H9 (cell line): Measurements from ENCODE around the gene FAM9C. TPM values are rescaled to one million over a fixed set of nuclear protein-coding genes. Genes with fewer than 3 reads are reported as not detected.

Experiments
- DNase-seq: peaks from one replicate; pipeline ENCODE4 v3.0.0-alpha.2; 2017
- H2AFZ ChIP-seq: one replicate; pipeline ENCODE4 v1.6.1; 2013; ENCODE audit warnings: mild to moderate bottlenecking, low read length, control low read depth, moderate library complexity
- H2AK5ac ChIP-seq: 2 replicates; pipeline ENCODE4 v1.6.1; 2013; ENCODE audit warnings: low read length, control low read depth, mixed read lengths; ENCODE audit not compliant: insufficient read length
- H2BK120ac ChIP-seq: one replicate; pipeline ENCODE4 v1.6.1; 2013; ENCODE audit warnings: low read depth, mild to moderate bottlenecking, low read length, control low read depth, inconsistent platforms; ENCODE audit not compliant: poor library complexity, severe bottlenecking
- H2BK12ac ChIP-seq: 2 replicates; pipeline ENCODE4 v1.6.1; 2013; ENCODE audit warnings: low read length, control low read depth, mixed read lengths, low read depth; ENCODE audit not compliant: insufficient read length
- H2BK15ac ChIP-seq: 2 replicates; pipeline ENCODE4 v1.6.1; 2013; ENCODE audit warnings: low read depth, low read length, control low read depth
- H2BK20ac ChIP-seq: one replicate; pipeline ENCODE4 v1.6.1; 2013; ENCODE audit warnings: low read depth, mild to moderate bottlenecking, low read length, control low read depth, inconsistent platforms; ENCODE audit not compliant: poor library complexity, severe bottlenecking
- H2BK5ac ChIP-seq: 2 replicates; pipeline ENCODE4 v1.6.1; 2013; ENCODE audit warnings: low read length, control low read depth, mixed read lengths; ENCODE audit not compliant: insufficient read length
- H3K14ac ChIP-seq: 2 replicates; pipeline ENCODE4 v1.6.1; 2013; ENCODE audit warnings: low read length, control low read depth; ENCODE audit not compliant: insufficient read depth
- H3K18ac ChIP-seq: 2 replicates; pipeline ENCODE4 v1.6.1; 2013; ENCODE audit warnings: low read depth, mild to moderate bottlenecking, mixed read lengths, low read length, control low read depth; ENCODE audit not compliant: insufficient read length
- H3K23ac ChIP-seq: 2 replicates; pipeline ENCODE4 v1.6.1; 2013; ENCODE audit warnings: low read length, control low read depth, mixed read lengths, low read depth; ENCODE audit not compliant: insufficient read length
- H3K23me2 ChIP-seq: 2 replicates; pipeline ENCODE4 v1.6.1; 2013; ENCODE audit warnings: low read depth, mild to moderate bottlenecking, mixed read lengths, low read length, control low read depth; ENCODE audit not compliant: insufficient read length, poor library complexity, severe bottlenecking
- H3K27ac ChIP-seq: 2 replicates; pipeline ENCODE4 v1.5.1; 2013; ENCODE audit warnings: low read length, control low read depth, mixed read lengths, low read depth; ENCODE audit not compliant: insufficient read length
- H3K27me3 ChIP-seq: 2 replicates; pipeline ENCODE4 v1.6.1; 2013; ENCODE audit warnings: low read length, control low read depth, inconsistent platforms; ENCODE audit not compliant: insufficient read depth
- H3K4ac ChIP-seq: 2 replicates; pipeline ENCODE4 v1.6.1; 2013; ENCODE audit warnings: low read depth, mild to moderate bottlenecking, control low read depth, inconsistent platforms, low read length, moderate library complexity
- H3K4me1 ChIP-seq: 2 replicates; pipeline ENCODE4 v1.6.1; 2013; ENCODE audit warnings: low read length, control low read depth, inconsistent platforms; ENCODE audit not compliant: insufficient read depth
- H3K4me2 ChIP-seq: 2 replicates; pipeline ENCODE4 v1.6.1; 2013; ENCODE audit warnings: low read length, control low read depth, mixed read lengths; ENCODE audit not compliant: insufficient read length, insufficient read depth
- H3K56ac ChIP-seq: 2 replicates; pipeline ENCODE4 v1.6.1; 2013; ENCODE audit warnings: low read depth, mild to moderate bottlenecking, mixed read lengths, low read length, control low read depth; ENCODE audit not compliant: insufficient read length
- H3K79me1 ChIP-seq: 2 replicates; pipeline ENCODE4 v1.6.1; 2013; ENCODE audit warnings: low read depth, mild to moderate bottlenecking, moderate library complexity, low read length, control low read depth, inconsistent platforms; ENCODE audit not compliant: insufficient read depth, poor library complexity, severe bottlenecking
- H3K79me2 ChIP-seq: 2 replicates; pipeline ENCODE4 v1.6.1; 2013; ENCODE audit warnings: low read length, control low read depth, inconsistent platforms; ENCODE audit not compliant: insufficient read depth
- H3K9ac ChIP-seq: 2 replicates; pipeline ENCODE4 v1.6.1; 2013; ENCODE audit warnings: low read length, control low read depth, mixed read lengths; ENCODE audit not compliant: insufficient read length; ENCODE audit errors: extremely low read depth
- H3K9me3 ChIP-seq: one replicate; pipeline ENCODE4 v1.6.1; 2013; ENCODE audit warnings: low read depth, low read length, inconsistent platforms; ENCODE audit not compliant: control insufficient read depth
- H3T11ph ChIP-seq: one replicate; pipeline ENCODE4 v1.6.1; 2013; ENCODE audit warnings: mild to moderate bottlenecking, low read length, control low read depth, inconsistent platforms
- H4K20me1 ChIP-seq: one replicate; pipeline ENCODE4 v1.6.1; 2013; ENCODE audit not compliant: control insufficient read depth, insufficient read length, insufficient read depth
- H4K5ac ChIP-seq: 2 replicates; pipeline ENCODE4 v1.6.1; 2013; ENCODE audit warnings: low read depth, mild to moderate bottlenecking, mixed read lengths, low read length, control low read depth; ENCODE audit not compliant: insufficient read length
- H4K8ac ChIP-seq: replicated peaks from 2 replicates; pipeline ENCODE4 v1.6.1; 2013; ENCODE audit warnings: low read length, control low read depth, mixed read lengths, low read depth; ENCODE audit not compliant: insufficient read length
- H4K91ac ChIP-seq: 2 replicates; pipeline ENCODE4 v1.6.1; 2013; ENCODE audit warnings: low read depth, mild to moderate bottlenecking, moderate library complexity, mixed read lengths, low read length, control low read depth; ENCODE audit not compliant: insufficient read length
- H3K27ac Mint-ChIP-seq, 3 experiments: 2 replicates in 2 of 3; 3 replicates in 1 of 3; pipeline ENCODE4 v1.8.0; 2020 to 2021; ENCODE audit warnings: mixed read lengths in 3 of 3, mild to moderate bottlenecking in 1 of 3, moderate library complexity in 1 of 3
- H3K27me3 Mint-ChIP-seq: 2 replicates; pipeline ENCODE4 v1.8.0; 2021; ENCODE audit warnings: low read depth, mild to moderate bottlenecking, moderate library complexity, mixed read lengths
- H3K36me3 Mint-ChIP-seq, 3 experiments: 2 replicates in 2 of 3; 3 replicates in 1 of 3; pipeline ENCODE4 v1.8.0; 2020 to 2021; ENCODE audit warnings: low read depth in 3 of 3, mixed read lengths in 3 of 3; ENCODE audit not compliant: insufficient read depth in 1 of 3
- H3K4me1 Mint-ChIP-seq, 2 experiments: 2 replicates each; pipeline ENCODE4 v1.8.0; 2020; ENCODE audit warnings: mixed read lengths in 2 of 2
- H3K4me3 Mint-ChIP-seq, 2 experiments: 2 replicates in 1 of 2; 3 replicates in 1 of 2; pipeline ENCODE4 v1.8.0; 2020 to 2021; ENCODE audit warnings: mild to moderate bottlenecking in 2 of 2, mixed read lengths in 2 of 2, moderate library complexity in 1 of 2
- H3K9me3 Mint-ChIP-seq, 2 experiments: 2 replicates in 1 of 2; 3 replicates in 1 of 2; pipeline ENCODE4 v1.8.0; 2020; ENCODE audit warnings: mild to moderate bottlenecking in 2 of 2, mixed read lengths in 2 of 2, moderate library complexity in 1 of 2
- WGBS: extraction: QIAGEN DNeasy Blood & Tissue Kit; methylation state at CpG from one replicate; pipeline ENCODE4 v1.1.7; 2013; ENCODE audit warnings: missing lambda C conversion rate, low lambda C conversion rate, mixed read lengths; ENCODE audit not compliant: insufficient read length; ENCODE audit errors: extremely low coverage; 5-methylcytosine and 5-hydroxymethylcytosine counted together
- total RNA-seq: library from RNA; stranded (reverse); gene quantifications from 2 replicates; pipeline ENCODE4 v1.2.1, GENCODE V29; 2021
- TF ChIP-seq, protein P1 (sequence below): fragments of 200-600 bp; sonication (generic); conservative IDR thresholded peaks from 3 replicates; pipeline ENCODE4 v1.8.0; 2021; ENCODE audit warnings: antibody characterized with exemption, mild to moderate bottlenecking

Gene FAM9C
- total RNA-seq, 1 experiment from 2014 or later = not detected

GRCh38 chrX:13069771-13070416, 25.5 kb upstream of the FAM9C start:
- H3K4me1 ChIP-seq = no peaks in the 10 kb centered on the region
- H3K14ac ChIP-seq = no peak overlapping the region
- H3K27me3 ChIP-seq = no peaks in the 10 kb centered on the region
- H3K23ac ChIP-seq = no peak overlapping the region
- H3K4me1 Mint-ChIP-seq = no peaks in the 10 kb centered on the region
- H3K23me2 ChIP-seq = no peaks in the 10 kb centered on the region
- H2AK5ac ChIP-seq = no peak overlapping the region
- H3K4me2 ChIP-seq = no peak overlapping the region
- H2BK15ac ChIP-seq = no peak overlapping the region
- no peak overlapping the region for H4K5ac ChIP-seq
- no peaks in the 10 kb centered on the region for H4K20me1 ChIP-seq
- no peak overlapping the region for H3K27ac ChIP-seq
- H4K91ac ChIP-seq = no peak overlapping the region
- TF ChIP-seq, protein P1, sequence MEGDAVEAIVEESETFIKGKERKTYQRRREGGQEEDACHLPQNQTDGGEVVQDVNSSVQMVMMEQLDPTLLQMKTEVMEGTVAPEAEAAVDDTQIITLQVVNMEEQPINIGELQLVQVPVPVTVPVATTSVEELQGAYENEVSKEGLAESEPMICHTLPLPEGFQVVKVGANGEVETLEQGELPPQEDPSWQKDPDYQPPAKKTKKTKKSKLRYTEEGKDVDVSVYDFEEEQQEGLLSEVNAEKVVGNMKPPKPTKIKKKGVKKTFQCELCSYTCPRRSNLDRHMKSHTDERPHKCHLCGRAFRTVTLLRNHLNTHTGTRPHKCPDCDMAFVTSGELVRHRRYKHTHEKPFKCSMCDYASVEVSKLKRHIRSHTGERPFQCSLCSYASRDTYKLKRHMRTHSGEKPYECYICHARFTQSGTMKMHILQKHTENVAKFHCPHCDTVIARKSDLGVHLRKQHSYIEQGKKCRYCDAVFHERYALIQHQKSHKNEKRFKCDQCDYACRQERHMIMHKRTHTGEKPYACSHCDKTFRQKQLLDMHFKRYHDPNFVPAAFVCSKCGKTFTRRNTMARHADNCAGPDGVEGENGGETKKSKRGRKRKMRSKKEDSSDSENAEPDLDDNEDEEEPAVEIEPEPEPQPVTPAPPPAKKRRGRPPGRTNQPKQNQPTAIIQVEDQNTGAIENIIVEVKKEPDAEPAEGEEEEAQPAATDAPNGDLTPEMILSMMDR = no peak
- no peak overlapping the region for H3K18ac ChIP-seq
- H4K8ac ChIP-seq = no peak overlapping the region
- no peaks in the 10 kb centered on the region for H3K79me1 ChIP-seq
- no peak overlapping the region for H2BK5ac ChIP-seq
- no peaks in the 10 kb centered on the region; the same call in none of the 2 replicates for H3K27me3 Mint-ChIP-seq
- WGBS = no CpG with 5 or more reads among the region's 3 CpGs
- H2BK20ac ChIP-seq = no peak overlapping the region
- no peak for DNase-seq
- no peak overlapping the region for H2BK12ac ChIP-seq
- H3K4ac ChIP-seq = no peak overlapping the region
- no peak overlapping the region for H3K4me3 Mint-ChIP-seq
- no peak overlapping the region for H3K9ac ChIP-seq
- no peak overlapping the region for H2AFZ ChIP-seq
- H3K9me3 Mint-ChIP-seq = peaks cover 71 to 72% of the 10 kb centered on the region in 2 experiments
- H3T11ph ChIP-seq = no peak overlapping the region
- peaks cover 9 to 20% (median 12%) of the 10 kb centered on the region in 3 experiments for H3K36me3 Mint-ChIP-seq
- no peak overlapping the region for H2BK120ac ChIP-seq
- H3K56ac ChIP-seq = no peak overlapping the region
- H3K9me3 ChIP-seq = peaks cover 7% of the 10 kb centered on the region
- no peak overlapping the region for H3K27ac Mint-ChIP-seq
- H3K79me2 ChIP-seq = no peaks in the 10 kb centered on the region
